ENCODE data around the gene DARS1. TPM values are rescaled to one million over a fixed set of nuclear protein-coding genes. Genes with fewer than 3 reads are reported as not detected.
A peak's percentile ranks its signal among the peaks of the same experiment; 100 is the strongest.

DARS1 gene
- total and polyA plus RNA-seq, 8 donors, result 39.1 to 244 (median 62.1) TPM

GRCh38 chr2:136008205-136008865, 22.9 kb upstream of the DARS1 start:
- Histone ChIP-seq H3K4me3 (no peak overlapping the region), H3K9me3 (no peaks in the 10 kb centered on the region), H3K27ac (peak overlapping the region in 2 of 5 donors; percentile 59 to 63), H3K36me3 (no peaks in the 10 kb centered on the region), H3K4me1 (peaks cover 0 to 11% (median 0%) of the 10 kb centered on the region in 4 donors), H3K27me3 (no peaks in the 10 kb centered on the region)
- WGBS, 5 donors, result 66 to 84% (median 75%) methylated on average over 9 of the region's 9 CpGs
- intact Hi-C loops (cut with DNase I; ENCODE audit: low total_unique reads), result no loop called here
- TF ChIP-seq POLR2AphosphoS5 (IDR thresholded peaks at IDR 0.05) (no peak), POLR2A (IDR thresholded peaks at IDR 0.05) (no peak), CTCF (IDR thresholded peaks at IDR 0.05) (no peak), EP300 (IDR thresholded peaks at IDR 0.05) (no peak)
- peak; percentile 52 to 65 for DNase-seq

- no peaks in the 10 kb centered on the region for H3K36me3 ChIP-seq
- H3K4me1 ChIP-seq, result peaks cover 0 to 8% (median 0%) of the 10 kb centered on the region in 4 donors
- TF ChIP-seq POLR2A (IDR thresholded peaks at IDR 0.05) (no peak), POLR2AphosphoS5 (IDR thresholded peaks at IDR 0.05) (no peak)
- no peak overlapping the region for H3K4me3 ChIP-seq
- DNase-seq, result no peak
- no peaks in the 10 kb centered on the region for H3K27me3 ChIP-seq
- WGBS, 5 donors, result 52 to 77% (median 69%) methylated on average over 3 of the region's 3 CpGs
- H3K9me3 ChIP-seq, result no peaks in the 10 kb centered on the region
- H3K27ac ChIP-seq, result no peak overlapping the region
- intact Hi-C loops (cut with DNase I; ENCODE audit: low total_unique reads), result no loop called here
Observed at GRCh38 chr2:136006658-136007057, 21.2 kb upstream of the DARS1 start.

- H3K27me3 ChIP-seq, result no peaks in the 10 kb centered on the region
- 62 to 77% (median 75%) methylated on average over 3 of the region's 3 CpGs for WGBS, 5 donors
- no peak for DNase-seq
- peaks cover 0 to 12% (median 0%) of the 10 kb centered on the region in 4 donors for H3K4me1 ChIP-seq
- H3K9me3 ChIP-seq, result no peaks in the 10 kb centered on the region
- intact Hi-C loops (cut with DNase I; ENCODE audit: low total_unique reads), result no loop called here
- no peak overlapping the region for H3K4me3 ChIP-seq
- H3K27ac ChIP-seq, result no peak overlapping the region
- H3K36me3 ChIP-seq, result no peaks in the 10 kb centered on the region
- TF ChIP-seq CTCF (IDR thresholded peaks at IDR 0.05) (no peak), EP300 (IDR thresholded peaks at IDR 0.05) (no peak)
Observed at GRCh38 chr2:136005462-136006196, 20.2 kb upstream of the DARS1 start.

DNA sequence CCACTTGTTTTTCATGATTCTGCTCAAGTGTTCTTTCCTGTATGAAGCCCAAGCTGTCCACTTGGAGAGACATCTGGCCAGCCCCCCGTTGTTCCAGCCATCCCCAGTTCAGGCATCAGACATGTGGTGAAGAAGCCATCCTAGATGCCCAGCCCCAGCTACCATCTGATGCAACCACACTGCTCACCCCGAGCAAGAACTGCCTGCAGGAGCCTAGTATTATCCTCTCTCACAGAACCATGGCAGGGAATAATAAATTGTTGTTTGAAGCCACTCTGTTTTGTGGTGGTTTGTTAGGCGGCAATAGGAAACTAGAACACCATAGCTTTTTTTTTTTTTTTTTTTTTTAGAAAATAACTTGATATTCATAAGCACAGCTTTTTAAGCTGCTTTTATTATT, 19.5 kb upstream of the DARS1 start:
- no peak for TF ChIP-seq CTCF (IDR thresholded peaks at IDR 0.05)
- no peak for TF ChIP-seq POLR2A (IDR thresholded peaks at IDR 0.05)
- TF ChIP-seq POLR2AphosphoS5 (IDR thresholded peaks at IDR 0.05), result no peak
- no peak for TF ChIP-seq EP300 (IDR thresholded peaks at IDR 0.05)
- Histone ChIP-seq H3K27me3 (no peaks in the 10 kb centered on the region), H3K36me3 (no peaks in the 10 kb centered on the region), H3K9me3 (no peaks in the 10 kb centered on the region), H3K4me1 (peaks cover 0 to 16% (median 0%) of the 10 kb centered on the region in 4 donors), H3K4me3 (no peak overlapping the region), H3K27ac (no peak overlapping the region)
- intact Hi-C loops (cut with DNase I; ENCODE audit: low total_unique reads), result no loop called here
- WGBS, 5 donors, result 85 to 92% (median 88%) methylated on average over 3 of the region's 3 CpGs
- no peak for DNase-seq

DNA sequence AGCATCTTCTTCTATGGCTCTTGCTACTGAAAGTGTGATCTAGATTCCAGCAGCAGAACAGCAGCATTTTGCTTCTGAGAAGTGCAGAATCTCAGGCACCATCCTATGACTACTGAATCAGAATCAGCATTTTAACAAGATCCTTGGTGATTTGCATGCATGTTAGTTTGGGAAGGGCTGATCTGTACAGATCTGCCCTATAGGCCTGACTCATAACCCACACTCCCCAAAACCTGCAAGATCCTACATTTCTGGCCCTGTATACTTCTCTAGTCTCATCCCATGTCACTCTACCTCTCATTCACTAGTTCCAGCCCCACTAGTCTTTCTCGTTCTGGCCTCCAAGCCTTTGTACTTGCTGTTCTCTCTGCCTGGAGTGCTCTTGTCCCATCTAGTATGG, 15.7 kb upstream of the DARS1 start:
- Histone ChIP-seq H3K4me3 (no peak overlapping the region), H3K27me3 (no peaks in the 10 kb centered on the region), H3K4me1 (peaks cover 0 to 9% (median 0%) of the 10 kb centered on the region in 4 donors), H3K27ac (no peak overlapping the region), H3K36me3 (no peaks in the 10 kb centered on the region), H3K9me3 (no peaks in the 10 kb centered on the region)
- intact Hi-C loops (cut with DNase I; ENCODE audit: low total_unique reads), result no loop called here
- 88 to 98% (median 92%) methylated on average over 1 of the region's 1 CpG for WGBS, 5 donors
- no peak for DNase-seq
- TF ChIP-seq POLR2AphosphoS5 (IDR thresholded peaks at IDR 0.05) (no peak), POLR2A (IDR thresholded peaks at IDR 0.05) (no peak), CTCF (IDR thresholded peaks at IDR 0.05) (no peak)
